Neural cell (in vitro differentiated cells): ENCODE data around the gene ZNF772.

Experiments
- CTCF ChIP-seq: fragments of 450-650 bp; IDR thresholded peaks from 2 replicates; pipeline ENCODE4 v1.5.1; 2014; ENCODE audit warnings: antibody characterized with exemption, mild to moderate bottlenecking, moderate library complexity; ENCODE audit not compliant: poor library complexity, severe bottlenecking
- EP300 ChIP-seq: fragments of 450-650 bp; conservative IDR thresholded peaks from 2 replicates; pipeline ENCODE4 v1.6.1; 2014; ENCODE audit warnings: antibody characterized with exemption, mild to moderate bottlenecking, moderate library complexity; ENCODE audit not compliant: poor library complexity, severe bottlenecking
- EZH2 ChIP-seq: fragments of 200-600, 300-800 bp; shearing (Covaris generic), sonication (generic); IDR thresholded peaks from 2 replicates; pipeline ENCODE4 v1.6.1; 2014; ENCODE audit warnings: antibody characterized with exemption, low read length, borderline replicate concordance, mild to moderate bottlenecking; ENCODE audit not compliant: insufficient read depth, poor library complexity, severe bottlenecking
- MXI1 ChIP-seq: fragments of 450-650 bp; conservative IDR thresholded peaks from 2 replicates; pipeline ENCODE4 v1.6.1; 2014; ENCODE audit warnings: antibody characterized with exemption, mild to moderate bottlenecking; ENCODE audit not compliant: poor library complexity, severe bottlenecking
- POLR2AphosphoS5 ChIP-seq: IDR thresholded peaks from 2 replicates; pipeline ENCODE4 v1.6.1; 2012
- RAD21 ChIP-seq: fragments of 450-650 bp; conservative IDR thresholded peaks from 2 replicates; pipeline ENCODE4 v1.6.1; 2014; ENCODE audit warnings: antibody characterized with exemption, mild to moderate bottlenecking, moderate library complexity
- REST ChIP-seq: IDR thresholded peaks from 2 replicates; pipeline ENCODE4 v1.6.1; 2012; ENCODE audit warnings: borderline replicate concordance

GRCh38 chr19:57435062-57435978 is 42.0 kb downstream of the ZNF772 start, which contains the start of gene ZNF749:
- peak; percentile 26 for TF ChIP-seq RAD21
- no peak for TF ChIP-seq REST
- no peak for TF ChIP-seq EZH2
- peak; percentile 74 for TF ChIP-seq POLR2AphosphoS5
- TF ChIP-seq CTCF: no peak
- TF ChIP-seq EP300: no peak
- TF ChIP-seq MXI1: peak; percentile 97
